Stomach (tissue), 9 donors: ENCODE results near the gene MANEAL. TPM values are rescaled to one million over a fixed set of nuclear protein-coding genes. Genes with fewer than 3 reads are reported as not detected.

Source experiments
- DNase-seq, 2 donors: peaks; one replicate each; pipeline versions ENCODE4 v3.0.0 to v3.0.0-alpha.2; 2013 to 2019
- H3K27ac ChIP-seq, 5 donors: fragments of 200-600 bp in 4 of 5; sonication (generic) in 4 of 5; one replicate each; pipeline ENCODE4 v1.5.1; 2013 to 2019; ENCODE audit warnings: mild to moderate bottlenecking in 1 of 5, moderate library complexity in 1 of 5
- H3K27me3 ChIP-seq, 3 donors: fragments of 200-600 bp; sonication (generic); one replicate each; pipeline ENCODE4 v1.5.1; 2017 to 2019; ENCODE audit warnings: mixed run types in 1 of 3
- H3K36me3 ChIP-seq, 4 donors: fragments of 200-600 bp; sonication (generic); 1 replicate in 3 of 4; 2 replicates in 1 of 4; pipeline ENCODE4 v1.5.1; 2016 to 2019
- H3K4me1 ChIP-seq, 4 donors: fragments of 200-600 bp; sonication (generic); one replicate each; pipeline ENCODE4 v1.5.1; 2016 to 2019
- H3K4me3 ChIP-seq, 4 donors: fragments of 200-600 bp; sonication (generic) in 3 of 4; one replicate each; pipeline ENCODE4 v1.5.1; 2016 to 2019; ENCODE audit warnings: mild to moderate bottlenecking in 1 of 4
- H3K9me3 ChIP-seq, 4 donors: fragments of 200-600 bp; sonication (generic); one replicate each; pipeline ENCODE4 v1.5.1; 2016 to 2019
- CTCF ChIP-seq, 7 experiments: fragments of 450-650 bp in 4 of 7; fragments of 200-600 bp in 3 of 7; sonication (generic) in 3 of 7; IDR thresholded peaks; one replicate each; pipeline ENCODE4 v1.5.1; 2016 to 2019; ENCODE audit warnings: antibody characterized with exemption in 7 of 7, control low read depth in 2 of 7, mild to moderate bottlenecking in 1 of 7
- EP300 ChIP-seq: sonication (generic); formaldehyde crosslinking; IDR thresholded peaks from one replicate; pipeline ENCODE4 v1.6.1; 2017; ENCODE audit warnings: antibody characterized with exemption
- POLR2A ChIP-seq, 4 donors: fragments of 450-650 bp; IDR thresholded peaks; one replicate each; pipeline ENCODE4 v1.6.1; 2016; ENCODE audit warnings: antibody characterized with exemption in 4 of 4, control low read depth in 2 of 4, mild to moderate bottlenecking in 1 of 4, moderate library complexity in 1 of 4
- POLR2AphosphoS5 ChIP-seq, 3 donors: sonication (generic); formaldehyde crosslinking; IDR thresholded peaks; one replicate each; pipeline ENCODE4 v1.6.1; 2016; ENCODE audit warnings: antibody characterized with exemption in 3 of 3
- WGBS, 5 donors: extraction: QIAGEN DNeasy Blood & Tissue Kit in 3 of 5; methylation state at CpG; one replicate each; pipeline versions ENCODE4 v1.1.5 to v1.1.7; 2013 to 2018; 5-methylcytosine and 5-hydroxymethylcytosine counted together
- intact Hi-C: fragments of 100-400 bp; cut with DNase I; formaldehyde crosslinking; loops from one replicate; pipeline ENCODE4 v1.15.1; 2023; ENCODE audit warnings: low total_unique reads
- polyA plus RNA-seq, 3 donors: library from polyadenylated mRNA; stranded (reverse); fragments of 200-250 nt; gene quantifications; one replicate each; pipeline ENCODE4 v1.2.3, GENCODE V29; 2013
- total RNA-seq, 5 donors: library from RNA; depleted of rRNA; stranded (reverse); fragments of >200 nt; gene quantifications; one replicate each; pipeline versions ENCODE4 v1.1.0 to v1.2.3, GENCODE V29; 2014 to 2016
- donor health status: healthy with polysubstance abuse.
- donor health status: Bipolar disorder and iron deficiency.
- donor health status: healthy.

MANEAL gene
- total and polyA plus RNA-seq, 8 donors, result 1.4 to 5.8 (median 2.2) TPM; not detected in 1

- H3K36me3 ChIP-seq, result peaks cover 51 to 96% (median 95%) of the 10 kb centered on the region in 4 donors
- H3K9me3 ChIP-seq, result no peaks in the 10 kb centered on the region
- H3K4me3 ChIP-seq, result no peak overlapping the region
- TF ChIP-seq EP300 (no peak), CTCF (IDR thresholded peaks at IDR 0.05) (no peak), POLR2A (IDR thresholded peaks at IDR 0.05) (no peak), POLR2AphosphoS5 (IDR thresholded peaks at IDR 0.05) (no peak)
- H3K4me1 ChIP-seq, result no peaks in the 10 kb centered on the region
- WGBS, 5 donors, result 62 to 96% (median 81%) methylated on average over 3 of the region's 3 CpGs
- H3K27me3 ChIP-seq, result no peaks in the 10 kb centered on the region
- H3K27ac ChIP-seq, result no peak overlapping the region
- intact Hi-C loops, result no loop called here
- DNase-seq, result no peak
These were observed 43.1 kb downstream of the MANEAL start for GRCh38 chr1:37836788-37837187.

- Histone ChIP-seq H3K36me3 (peaks cover 35 to 79% (median 67%) of the 10 kb centered on the region in 4 donors), H3K4me1 (peaks cover 0 to 14% (median 0%) of the 10 kb centered on the region in 4 donors), H3K4me3 (no peak overlapping the region), H3K27ac (no peak overlapping the region), H3K27me3 (no peaks in the 10 kb centered on the region), H3K9me3 (no peaks in the 10 kb centered on the region)
- no peak for DNase-seq
- 82 to 94% (median 92%) methylated on average over 10 of the region's 10 CpGs for WGBS, 5 donors
- TF ChIP-seq POLR2A (IDR thresholded peaks at IDR 0.05) (no peak), CTCF (IDR thresholded peaks at IDR 0.05) (no peak), POLR2AphosphoS5 (IDR thresholded peaks at IDR 0.05) (no peak), EP300 (no peak)
- intact Hi-C loops, result no loop called here
These were observed 46.0 kb downstream of the MANEAL start for GRCh38 chr1:37839676-37840075.

- Histone ChIP-seq H3K4me1 (peaks cover 0 to 25% (median 5%) of the 10 kb centered on the region in 4 donors), H3K4me3 (no peak overlapping the region), H3K27me3 (no peaks in the 10 kb centered on the region), H3K36me3 (peaks cover 28 to 69% (median 56%) of the 10 kb centered on the region in 4 donors), H3K27ac (no peak overlapping the region), H3K9me3 (no peaks in the 10 kb centered on the region)
- intact Hi-C loops, result no loop called here
- no peak for DNase-seq
- TF ChIP-seq EP300 (no peak), POLR2AphosphoS5 (IDR thresholded peaks at IDR 0.05) (no peak), CTCF (IDR thresholded peaks at IDR 0.05) (no peak), POLR2A (IDR thresholded peaks at IDR 0.05) (no peak)
- 53 to 92% (median 79%) methylated on average over 1 of the region's 1 CpG for WGBS, 5 donors
These were observed 47.1 kb downstream of the MANEAL start for GRCh38 chr1:37840711-37841110.

- TF ChIP-seq POLR2AphosphoS5 (IDR thresholded peaks at IDR 0.05), result no peak
- TF ChIP-seq EP300, result no peak
- TF ChIP-seq CTCF (IDR thresholded peaks at IDR 0.05), result no peak
- no peak for TF ChIP-seq POLR2A (IDR thresholded peaks at IDR 0.05)
- no peak overlapping the region for H3K27ac ChIP-seq
- intact Hi-C loops, result no loop called here
- H3K27me3 ChIP-seq, result no peaks in the 10 kb centered on the region
- WGBS, 5 donors, result 89 to 96% (median 90%) methylated on average over 3 of the region's 3 CpGs
- peaks cover 24 to 59% (median 47%) of the 10 kb centered on the region in 4 donors for H3K36me3 ChIP-seq
- peaks cover 0 to 34% (median 10%) of the 10 kb centered on the region in 4 donors for H3K4me1 ChIP-seq
- no peak for DNase-seq
- no peak overlapping the region for H3K4me3 ChIP-seq
- H3K9me3 ChIP-seq, result no peaks in the 10 kb centered on the region
These were observed 48.0 kb downstream of the MANEAL start for GRCh38 chr1:37841652-37842051.
